ENCODE data around the gene PIGQ. TPM values are rescaled to one million over a fixed set of nuclear protein-coding genes. Genes with fewer than 3 reads are reported as not detected.

The PIGQ gene
- total and polyA plus RNA-seq, 2 experiments from 2014 or later: 30.2 to 62.3 TPM

DNA sequence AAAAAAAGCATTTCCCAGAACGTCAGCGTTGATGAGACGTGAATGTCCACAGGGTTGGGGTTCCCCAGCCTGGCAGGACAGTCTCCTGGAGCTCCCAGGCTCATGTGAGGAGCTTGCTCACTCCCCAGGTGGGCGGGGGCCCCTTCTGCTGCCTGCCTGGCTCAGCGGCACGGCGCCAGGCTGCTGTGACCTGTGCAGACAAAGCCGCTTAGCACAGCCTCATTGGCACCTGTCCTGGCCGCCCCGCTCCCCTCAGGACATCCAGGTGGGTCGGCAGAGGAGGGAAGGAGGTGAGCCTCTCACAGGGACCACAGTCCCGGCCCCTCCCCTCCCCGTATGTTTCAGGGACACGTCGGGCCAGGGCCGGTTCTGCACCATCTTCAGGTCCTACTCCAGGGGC is 48.1 kb downstream of the PIGQ start:
- no peak for ATAC-seq
- no peak overlapping the region for H3K4me3 ChIP-seq
- peaks cover 14% of the 10 kb centered on the region for H3K27me3 Mint-ChIP-seq (ENCODE audit: insufficient read depth, low read depth, poor library complexity)
- no peaks in the 10 kb centered on the region for H3K27me3 ChIP-seq (ENCODE audit: insufficient read depth)
- H3K79me2 ChIP-seq (replicated peaks; ENCODE audit: insufficient read depth): no peaks in the 10 kb centered on the region
- peaks cover 15% of the 10 kb centered on the region for H3K4me1 Mint-ChIP-seq
- no peak for DNase-seq (ENCODE audit: low spot score)
- peaks cover 7% of the 10 kb centered on the region; the same call in 2 of the 3 replicates for H3K9me3 Mint-ChIP-seq
- H3K27ac Mint-ChIP-seq: no peak overlapping the region
- no peak overlapping the region for H3K4me3 Mint-ChIP-seq
- TF ChIP-seq, protein P1, sequence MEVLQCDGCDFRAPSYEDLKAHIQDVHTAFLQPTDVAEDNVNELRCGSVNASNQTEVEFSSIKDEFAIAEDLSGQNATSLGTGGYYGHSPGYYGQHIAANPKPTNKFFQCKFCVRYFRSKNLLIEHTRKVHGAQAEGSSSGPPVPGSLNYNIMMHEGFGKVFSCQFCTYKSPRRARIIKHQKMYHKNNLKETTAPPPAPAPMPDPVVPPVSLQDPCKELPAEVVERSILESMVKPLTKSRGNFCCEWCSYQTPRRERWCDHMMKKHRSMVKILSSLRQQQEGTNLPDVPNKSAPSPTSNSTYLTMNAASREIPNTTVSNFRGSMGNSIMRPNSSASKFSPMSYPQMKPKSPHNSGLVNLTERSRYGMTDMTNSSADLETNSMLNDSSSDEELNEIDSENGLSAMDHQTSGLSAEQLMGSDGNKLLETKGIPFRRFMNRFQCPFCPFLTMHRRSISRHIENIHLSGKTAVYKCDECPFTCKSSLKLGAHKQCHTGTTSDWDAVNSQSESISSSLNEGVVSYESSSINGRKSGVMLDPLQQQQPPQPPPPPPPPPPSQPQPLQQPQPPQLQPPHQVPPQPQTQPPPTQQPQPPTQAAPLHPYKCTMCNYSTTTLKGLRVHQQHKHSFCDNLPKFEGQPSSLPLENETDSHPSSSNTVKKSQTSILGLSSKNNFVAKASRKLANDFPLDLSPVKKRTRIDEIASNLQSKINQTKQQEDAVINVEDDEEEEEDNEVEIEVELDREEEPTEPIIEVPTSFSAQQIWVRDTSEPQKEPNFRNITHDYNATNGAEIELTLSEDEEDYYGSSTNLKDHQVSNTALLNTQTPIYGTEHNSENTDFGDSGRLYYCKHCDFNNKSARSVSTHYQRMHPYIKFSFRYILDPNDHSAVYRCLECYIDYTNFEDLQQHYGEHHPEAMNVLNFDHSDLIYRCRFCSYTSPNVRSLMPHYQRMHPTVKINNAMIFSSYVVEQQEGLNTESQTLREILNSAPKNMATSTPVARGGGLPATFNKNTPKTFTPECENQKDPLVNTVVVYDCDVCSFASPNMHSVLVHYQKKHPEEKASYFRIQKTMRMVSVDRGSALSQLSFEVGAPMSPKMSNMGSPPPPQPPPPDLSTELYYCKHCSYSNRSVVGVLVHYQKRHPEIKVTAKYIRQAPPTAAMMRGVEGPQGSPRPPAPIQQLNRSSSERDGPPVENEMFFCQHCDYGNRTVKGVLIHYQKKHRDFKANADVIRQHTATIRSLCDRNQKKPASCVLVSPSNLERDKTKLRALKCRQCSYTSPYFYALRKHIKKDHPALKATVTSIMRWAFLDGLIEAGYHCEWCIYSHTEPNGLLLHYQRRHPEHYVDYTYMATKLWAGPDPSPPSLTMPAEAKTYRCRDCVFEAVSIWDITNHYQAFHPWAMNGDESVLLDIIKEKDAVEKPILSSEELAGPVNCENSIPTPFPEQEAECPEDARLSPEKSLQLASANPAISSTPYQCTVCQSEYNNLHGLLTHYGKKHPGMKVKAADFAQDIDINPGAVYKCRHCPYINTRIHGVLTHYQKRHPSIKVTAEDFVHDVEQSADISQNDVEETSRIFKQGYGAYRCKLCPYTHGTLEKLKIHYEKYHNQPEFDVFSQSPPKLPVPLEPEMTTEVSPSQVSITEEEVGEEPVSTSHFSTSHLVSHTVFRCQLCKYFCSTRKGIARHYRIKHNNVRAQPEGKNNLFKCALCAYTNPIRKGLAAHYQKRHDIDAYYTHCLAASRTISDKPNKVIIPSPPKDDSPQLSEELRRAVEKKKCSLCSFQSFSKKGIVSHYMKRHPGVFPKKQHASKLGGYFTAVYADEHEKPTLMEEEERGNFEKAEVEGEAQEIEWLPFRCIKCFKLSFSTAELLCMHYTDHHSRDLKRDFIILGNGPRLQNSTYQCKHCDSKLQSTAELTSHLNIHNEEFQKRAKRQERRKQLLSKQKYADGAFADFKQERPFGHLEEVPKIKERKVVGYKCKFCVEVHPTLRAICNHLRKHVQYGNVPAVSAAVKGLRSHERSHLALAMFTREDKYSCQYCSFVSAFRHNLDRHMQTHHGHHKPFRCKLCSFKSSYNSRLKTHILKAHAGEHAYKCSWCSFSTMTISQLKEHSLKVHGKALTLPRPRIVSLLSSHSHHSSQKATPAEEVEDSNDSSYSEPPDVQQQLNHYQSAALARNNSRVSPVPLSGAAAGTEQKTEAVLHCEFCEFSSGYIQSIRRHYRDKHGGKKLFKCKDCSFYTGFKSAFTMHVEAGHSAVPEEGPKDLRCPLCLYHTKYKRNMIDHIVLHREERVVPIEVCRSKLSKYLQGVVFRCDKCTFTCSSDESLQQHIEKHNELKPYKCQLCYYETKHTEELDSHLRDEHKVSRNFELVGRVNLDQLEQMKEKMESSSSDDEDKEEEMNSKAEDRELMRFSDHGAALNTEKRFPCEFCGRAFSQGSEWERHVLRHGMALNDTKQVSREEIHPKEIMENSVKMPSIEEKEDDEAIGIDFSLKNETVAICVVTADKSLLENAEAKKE (CRISPR knock-in tag; IDR thresholded peaks at IDR 0.05): no peak
- no peak for TF ChIP-seq NANOG (IDR thresholded peaks at IDR 0.05; ENCODE audit: borderline replicate concordance)
- no peak for TF ChIP-seq ZNF331 (CRISPR knock-in tag; IDR thresholded peaks at IDR 0.05; ENCODE audit: low read depth)
- no peak for TF ChIP-seq JUNB (IDR thresholded peaks at IDR 0.05; ENCODE audit: unreplicated experiment)
- no peak for TF ChIP-seq STAT1 (IDR thresholded peaks at IDR 0.05; ENCODE audit: unreplicated experiment)
- TF ChIP-seq, protein P2, sequence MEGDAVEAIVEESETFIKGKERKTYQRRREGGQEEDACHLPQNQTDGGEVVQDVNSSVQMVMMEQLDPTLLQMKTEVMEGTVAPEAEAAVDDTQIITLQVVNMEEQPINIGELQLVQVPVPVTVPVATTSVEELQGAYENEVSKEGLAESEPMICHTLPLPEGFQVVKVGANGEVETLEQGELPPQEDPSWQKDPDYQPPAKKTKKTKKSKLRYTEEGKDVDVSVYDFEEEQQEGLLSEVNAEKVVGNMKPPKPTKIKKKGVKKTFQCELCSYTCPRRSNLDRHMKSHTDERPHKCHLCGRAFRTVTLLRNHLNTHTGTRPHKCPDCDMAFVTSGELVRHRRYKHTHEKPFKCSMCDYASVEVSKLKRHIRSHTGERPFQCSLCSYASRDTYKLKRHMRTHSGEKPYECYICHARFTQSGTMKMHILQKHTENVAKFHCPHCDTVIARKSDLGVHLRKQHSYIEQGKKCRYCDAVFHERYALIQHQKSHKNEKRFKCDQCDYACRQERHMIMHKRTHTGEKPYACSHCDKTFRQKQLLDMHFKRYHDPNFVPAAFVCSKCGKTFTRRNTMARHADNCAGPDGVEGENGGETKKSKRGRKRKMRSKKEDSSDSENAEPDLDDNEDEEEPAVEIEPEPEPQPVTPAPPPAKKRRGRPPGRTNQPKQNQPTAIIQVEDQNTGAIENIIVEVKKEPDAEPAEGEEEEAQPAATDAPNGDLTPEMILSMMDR (conservative IDR thresholded peaks at IDR 0.05; ENCODE audit: low read depth in 2 of 2): no peak
- no peak overlapping the region for H2AFZ ChIP-seq
- H3K36me3 Mint-ChIP-seq (ENCODE audit: low read depth): peaks cover 13% of the 10 kb centered on the region; the same call in 2 of the 3 replicates
- peaks cover 4% of the 10 kb centered on the region; the same call in 1 of the 2 replicates for H4K20me1 ChIP-seq (replicated peaks; ENCODE audit: insufficient read depth)
- H3K36me3 ChIP-seq (ENCODE audit: insufficient read depth): no peaks in the 10 kb centered on the region
- H3K4me1 ChIP-seq (ENCODE audit: insufficient read depth): peaks cover 6% of the 10 kb centered on the region; the same call in 1 of the 2 replicates
- H3K27ac ChIP-seq (ENCODE audit: low read depth): no peak overlapping the region
- peaks cover 9% of the 10 kb centered on the region for H3F3A ChIP-seq (replicated peaks; ENCODE audit: low read depth)
- H3K4me2 ChIP-seq: no peak overlapping the region
- H3K9me2 ChIP-seq (ENCODE audit: insufficient read depth): no peaks in the 10 kb centered on the region

Data from GM23338 (cell line).